NT2/D1 (cell line): ENCODE measurements around the gene ZNF358.

ENCODE experiments used
- DNase-seq: peaks from one replicate; pipeline ENCODE4 v3.0.0-alpha.2; 2011; ENCODE audit warnings: low read depth, low spot score
- H3K27me3 ChIP-seq: 2 replicates; pipeline ENCODE4 v1.6.0; 2011; ENCODE audit warnings: mild to moderate bottlenecking; ENCODE audit not compliant: insufficient read length, insufficient read depth
- H3K36me3 ChIP-seq: 2 replicates; pipeline ENCODE4 v1.6.1; 2011; ENCODE audit warnings: mild to moderate bottlenecking, low read length, mixed read lengths; ENCODE audit not compliant: insufficient read depth, insufficient read length
- H3K4me1 ChIP-seq: 2 replicates; pipeline ENCODE4 v1.5.1; 2011; ENCODE audit not compliant: insufficient read depth, insufficient read length
- H3K4me3 ChIP-seq: 2 replicates; pipeline ENCODE4 v1.5.1; 2011; ENCODE audit warnings: low read depth; ENCODE audit not compliant: insufficient read length
- H3K9ac ChIP-seq: 2 replicates; pipeline ENCODE4 v1.6.0; 2011; ENCODE audit warnings: low read depth; ENCODE audit not compliant: insufficient read length
- H3K9me3 ChIP-seq: 2 replicates; pipeline ENCODE4 v1.5.1; 2011; ENCODE audit warnings: mild to moderate bottlenecking, low read length; ENCODE audit not compliant: insufficient read depth
- SUZ12 ChIP-seq: IDR thresholded peaks from 2 replicates; pipeline ENCODE4 v1.6.1; 2011; ENCODE audit not compliant: insufficient read length, insufficient read depth; ENCODE audit errors: extremely low read depth
- YY1 ChIP-seq: IDR thresholded peaks from 2 replicates; pipeline ENCODE4 v1.6.1; 2011; ENCODE audit not compliant: insufficient read length, insufficient read depth
- ZNF274 ChIP-seq: IDR thresholded peaks from 2 replicates; pipeline ENCODE4 v1.6.1; 2011; ENCODE audit warnings: mild to moderate bottlenecking, low read depth, low read length

ZNF358 gene

DNA sequence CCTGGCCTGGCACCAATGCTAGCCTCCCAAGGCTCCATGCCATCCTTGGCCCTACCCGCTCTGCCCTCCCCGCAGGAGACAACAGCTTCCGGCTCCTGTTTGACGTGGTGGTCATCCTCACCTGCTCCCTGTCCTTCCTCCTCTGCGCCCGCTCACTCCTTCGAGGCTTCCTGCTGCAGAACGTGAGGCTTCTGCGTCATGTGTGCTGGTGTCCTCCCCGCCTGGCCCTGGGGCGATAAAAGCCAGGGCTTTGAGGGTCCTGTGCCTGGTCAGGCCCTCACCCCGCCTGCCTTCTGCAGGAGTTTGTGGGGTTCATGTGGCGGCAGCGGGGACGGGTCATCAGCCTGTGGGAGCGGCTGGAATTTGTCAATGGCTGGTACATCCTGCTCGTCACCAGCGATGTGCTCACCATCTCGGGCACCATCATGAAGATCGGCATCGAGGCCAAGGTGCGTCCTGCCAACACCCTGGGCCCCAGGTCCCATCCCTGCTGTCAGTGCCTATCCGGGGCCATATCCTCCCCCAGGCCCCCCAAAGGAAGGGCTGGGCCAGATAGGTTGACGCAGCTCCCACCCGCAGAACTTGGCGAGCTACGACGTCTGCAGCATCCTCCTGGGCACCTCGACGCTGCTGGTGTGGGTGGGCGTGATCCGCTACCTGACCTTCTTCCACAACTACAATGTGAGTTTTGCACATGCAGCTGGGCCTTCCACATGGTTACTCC, 12.8 kb downstream of the ZNF358 start:
- Histone ChIP-seq H3K27me3 (no peaks in the 10 kb centered on the region), H3K4me3 (no peak overlapping the region), H3K4me1 (peaks cover 9% of the 10 kb centered on the region), H3K9me3 (no peaks in the 10 kb centered on the region), H3K36me3 (peaks cover 76% of the 10 kb centered on the region), H3K9ac (no peak overlapping the region)
- TF ChIP-seq YY1 (no peak), SUZ12 (no peak), ZNF274 (no peak)
- DNase-seq = no peak

DNA sequence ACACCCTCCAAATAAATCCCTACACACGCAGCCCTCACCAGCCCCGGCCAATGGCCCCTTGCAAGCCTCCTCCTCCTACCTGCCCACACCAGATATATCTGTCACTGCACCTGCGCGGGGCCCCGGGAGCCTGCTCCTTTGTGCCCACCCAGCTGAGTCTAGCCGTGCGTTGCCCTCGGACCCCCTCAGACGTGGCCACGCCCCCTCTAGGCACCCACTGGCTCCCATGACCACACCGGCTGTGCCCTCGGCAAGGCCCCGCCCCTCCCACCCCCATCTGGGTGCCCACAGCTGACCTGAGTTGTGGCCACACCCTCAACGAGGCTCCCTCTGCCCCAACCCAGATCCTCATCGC, 13.3 kb downstream of the ZNF358 start:
- H3K27me3 ChIP-seq = no peaks in the 10 kb centered on the region
- no peak for TF ChIP-seq SUZ12
- TF ChIP-seq YY1 = no peak
- no peak for TF ChIP-seq ZNF274
- no peak for DNase-seq
- peaks cover 9% of the 10 kb centered on the region for H3K4me1 ChIP-seq
- H3K9ac ChIP-seq = no peak overlapping the region
- peaks cover 73% of the 10 kb centered on the region for H3K36me3 ChIP-seq
- H3K4me3 ChIP-seq = no peak overlapping the region
- no peaks in the 10 kb centered on the region for H3K9me3 ChIP-seq

DNA sequence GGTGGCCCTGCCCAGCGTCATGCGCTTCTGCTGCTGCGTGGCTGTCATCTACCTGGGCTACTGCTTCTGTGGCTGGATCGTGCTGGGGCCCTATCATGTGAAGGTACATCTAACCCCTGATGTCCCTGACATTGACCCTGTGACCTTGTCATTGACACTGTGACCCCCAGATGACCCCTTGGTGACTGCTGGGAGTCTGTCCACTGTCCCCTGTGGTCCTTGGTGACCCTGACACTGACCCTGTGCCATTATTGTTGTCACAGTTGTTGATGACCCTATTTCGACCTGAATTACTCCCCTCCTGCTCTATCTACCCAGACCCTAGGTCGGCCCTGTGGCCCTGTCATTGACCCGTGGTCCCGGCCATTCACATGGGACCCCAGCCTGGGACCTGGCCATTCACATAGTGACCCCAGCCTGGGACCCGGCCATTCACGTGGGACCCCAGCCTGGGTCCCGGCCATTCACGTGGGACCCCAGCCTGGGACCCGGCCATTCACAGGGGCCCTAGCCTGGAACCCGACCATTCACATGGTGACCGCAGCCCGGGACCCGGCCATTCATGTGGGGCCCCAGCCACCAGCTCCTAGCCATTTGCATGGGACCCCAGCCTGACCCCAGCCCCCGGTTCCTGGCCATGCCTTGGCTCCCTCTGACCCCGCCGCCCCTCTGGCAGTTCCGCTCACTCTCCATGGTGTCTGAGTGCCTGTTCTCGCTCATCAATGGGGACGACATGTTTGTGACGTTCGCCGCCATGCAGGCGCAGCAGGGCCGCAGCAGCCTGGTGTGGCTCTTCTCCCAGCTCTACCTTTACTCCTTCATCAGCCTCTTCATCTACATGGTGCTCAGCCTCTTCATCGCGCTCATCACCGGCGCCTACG, 13.9 kb downstream of the ZNF358 start:
- Histone ChIP-seq H3K9ac (no peak overlapping the region), H3K36me3 (peaks cover 67% of the 10 kb centered on the region), H3K9me3 (no peaks in the 10 kb centered on the region), H3K4me1 (peaks cover 9% of the 10 kb centered on the region), H3K27me3 (no peaks in the 10 kb centered on the region), H3K4me3 (no peak overlapping the region)
- no peak for DNase-seq
- TF ChIP-seq ZNF274 (no peak), YY1 (no peak), SUZ12 (no peak)

DNA sequence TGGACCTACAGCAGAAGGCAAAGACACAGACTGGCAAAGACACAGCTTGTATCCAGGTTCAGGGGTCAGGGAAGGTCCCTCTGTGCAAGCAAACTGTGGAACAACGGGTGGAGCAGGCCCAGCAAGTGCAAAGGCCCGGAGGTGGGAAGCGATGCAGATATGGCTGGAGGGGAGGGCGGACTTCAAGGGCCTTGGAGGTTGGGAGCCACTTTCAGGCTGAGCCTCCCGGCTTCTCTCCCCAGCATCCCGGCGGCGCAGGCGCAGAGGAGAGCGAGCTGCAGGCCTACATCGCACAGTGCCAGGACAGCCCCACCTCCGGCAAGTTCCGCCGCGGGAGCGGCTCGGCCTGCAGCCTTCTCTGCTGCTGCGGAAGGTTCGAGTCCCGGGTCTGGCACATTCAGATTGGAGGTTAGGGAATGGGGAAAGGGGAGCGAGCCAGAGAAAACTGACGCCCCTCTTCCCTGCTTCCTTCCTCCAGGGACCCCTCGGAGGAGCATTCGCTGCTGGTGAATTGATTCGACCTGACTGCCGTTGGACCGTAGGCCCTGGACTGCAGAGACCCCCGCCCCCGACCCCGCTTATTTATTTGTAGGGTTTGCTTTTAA, 17.5 kb downstream of the ZNF358 start:
- Histone ChIP-seq H3K4me3 (peak overlapping the region; percentile 52), H3K4me1 (peaks cover 10% of the 10 kb centered on the region), H3K27me3 (no peaks in the 10 kb centered on the region), H3K9me3 (no peaks in the 10 kb centered on the region), H3K36me3 (peaks cover 48% of the 10 kb centered on the region), H3K9ac (peak overlapping the region; percentile 88)
- no peak for DNase-seq
- TF ChIP-seq ZNF274 (no peak), SUZ12 (no peak), YY1 (no peak)

DNA sequence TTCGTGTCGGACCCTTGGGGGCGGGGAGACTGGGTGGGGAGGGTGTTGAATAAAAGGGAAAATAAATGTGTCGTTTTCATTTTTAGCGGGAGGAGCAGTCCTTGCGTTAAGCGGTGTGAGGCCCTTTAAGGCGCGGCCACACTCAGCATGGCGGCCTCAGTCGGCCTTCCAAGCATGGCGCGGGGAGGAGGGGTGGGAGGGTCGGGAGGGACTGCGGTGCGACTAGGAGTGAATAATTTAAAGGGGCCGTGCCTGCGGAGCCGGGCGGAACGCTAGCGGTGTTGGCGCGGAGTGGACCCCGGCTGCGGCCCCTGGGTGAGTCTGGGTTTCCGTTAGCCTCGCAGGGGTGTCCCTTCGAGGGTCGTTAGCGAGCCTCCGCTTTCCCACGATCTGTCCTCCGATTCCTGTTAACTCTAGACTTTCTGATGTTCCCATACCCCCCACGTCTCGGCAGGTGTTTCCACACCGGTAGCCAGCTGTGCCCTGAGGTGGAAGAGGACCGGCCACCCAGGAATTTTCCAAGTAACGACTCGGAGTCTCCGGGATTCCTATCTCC, 18.1 kb downstream of the ZNF358 start:
- Histone ChIP-seq H3K36me3 (peaks cover 46% of the 10 kb centered on the region), H3K4me3 (peak overlapping the region; percentile 85), H3K9me3 (no peaks in the 10 kb centered on the region), H3K27me3 (no peaks in the 10 kb centered on the region), H3K4me1 (peaks cover 10% of the 10 kb centered on the region), H3K9ac (peak overlapping the region; percentile 92)
- TF ChIP-seq YY1 (peak; percentile 93), ZNF274 (no peak)
- DNase-seq = peak; percentile 85

DNA sequence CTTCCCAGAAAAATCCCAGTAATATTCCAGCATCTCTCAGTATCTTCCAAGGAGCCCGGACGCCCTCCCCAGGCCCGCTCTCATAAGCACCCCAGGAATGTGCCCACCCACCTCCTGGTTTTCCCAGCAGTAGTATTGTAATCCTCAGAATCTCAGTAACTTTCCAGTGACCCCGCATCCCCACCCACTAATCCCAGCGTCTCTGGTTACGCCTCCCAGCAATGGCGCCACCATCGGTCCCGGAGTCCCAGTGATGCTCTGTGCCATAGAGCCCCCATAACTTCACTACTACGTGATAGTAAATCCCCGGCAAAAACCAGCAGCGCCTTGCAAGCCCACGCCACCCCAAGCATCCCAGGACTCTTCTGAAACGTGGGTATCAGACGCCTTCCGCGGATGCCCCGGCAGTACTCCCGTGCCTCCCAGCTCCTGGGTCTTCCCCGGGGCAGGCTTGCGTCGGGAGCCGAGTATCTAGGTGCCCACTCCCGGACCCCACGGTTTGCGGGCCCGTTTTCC, 18.7 kb downstream of the ZNF358 start:
- peak overlapping the region; percentile 92 for H3K9ac ChIP-seq
- H3K9me3 ChIP-seq = no peaks in the 10 kb centered on the region
- H3K27me3 ChIP-seq = no peaks in the 10 kb centered on the region
- DNase-seq = peak; percentile 46
- peaks cover 41% of the 10 kb centered on the region for H3K36me3 ChIP-seq
- peaks cover 10% of the 10 kb centered on the region for H3K4me1 ChIP-seq
- TF ChIP-seq ZNF274 = no peak
- TF ChIP-seq YY1 = peak; percentile 54
- H3K4me3 ChIP-seq = peak overlapping the region; percentile 85
